Measurements from ENCODE around the gene TIGAR.
A peak's percentile ranks its signal among the peaks of the same experiment; 100 is the strongest.

TIGAR gene

GRCh38 chr12:4308334-4308950 is 12.6 kb upstream of the TIGAR start:
- Mint-ChIP-seq H3K4me3 (no peak overlapping the region), H3K27me3 (no peaks in the 10 kb centered on the region), H3K27ac (peak overlapping the region; percentile 66), H3K9me3 (no peaks in the 10 kb centered on the region), H3K36me3 (ENCODE audit: low read depth) (peaks cover 86% of the 10 kb centered on the region), H3K4me1 (ENCODE audit: low read depth) (no peaks in the 10 kb centered on the region)
- DNase-seq = no peak

DNA sequence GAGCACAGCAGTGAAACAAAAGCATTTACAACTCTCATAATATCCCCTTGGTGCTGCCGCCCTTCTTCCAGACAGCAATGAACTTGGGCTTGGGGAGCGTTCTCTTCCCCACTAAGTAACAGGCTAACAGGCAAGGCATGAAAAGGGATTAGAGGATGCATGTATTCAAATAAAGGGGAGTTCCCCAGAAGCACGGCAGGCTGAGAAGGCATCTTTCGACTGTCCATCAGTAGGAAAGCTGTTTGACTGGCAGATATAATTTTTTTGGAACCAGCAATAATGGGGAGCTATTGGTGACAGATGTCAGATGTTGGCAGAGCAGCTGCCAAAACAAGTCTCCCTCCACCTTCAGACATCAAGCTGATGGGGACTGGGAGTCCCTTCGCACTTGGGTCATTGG is 9.2 kb upstream of the TIGAR start:
- no peak for DNase-seq
- no peaks in the 10 kb centered on the region for H3K9me3 Mint-ChIP-seq
- H3K27ac Mint-ChIP-seq = no peak overlapping the region
- H3K36me3 Mint-ChIP-seq (ENCODE audit: low read depth) = peaks cover 59% of the 10 kb centered on the region
- H3K4me3 Mint-ChIP-seq = no peak overlapping the region
- H3K4me1 Mint-ChIP-seq (ENCODE audit: low read depth) = no peaks in the 10 kb centered on the region
- no peaks in the 10 kb centered on the region for H3K27me3 Mint-ChIP-seq

DNA sequence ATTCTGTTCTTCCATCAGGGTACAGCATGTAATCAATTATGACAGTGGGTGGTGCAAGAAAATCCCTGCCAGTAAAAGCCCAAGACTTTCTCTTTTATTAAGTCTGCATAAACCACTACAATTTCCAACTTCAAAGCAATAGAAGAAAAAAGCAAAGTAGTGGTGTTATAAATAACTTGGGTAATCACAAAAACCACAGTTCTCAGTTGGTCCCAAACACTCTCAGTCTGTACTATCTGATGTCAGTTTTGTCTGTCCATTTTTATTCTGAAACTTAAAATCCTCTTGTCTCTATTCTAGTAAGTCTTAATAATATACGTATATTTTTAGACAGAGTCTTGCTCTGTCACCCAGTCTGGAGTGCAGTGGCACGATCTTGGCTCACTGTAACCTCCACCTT is 8.8 kb upstream of the TIGAR start:
- H3K27me3 Mint-ChIP-seq = no peaks in the 10 kb centered on the region
- no peak overlapping the region for H3K27ac Mint-ChIP-seq
- H3K9me3 Mint-ChIP-seq = no peaks in the 10 kb centered on the region
- no peak for DNase-seq
- peaks cover 54% of the 10 kb centered on the region for H3K36me3 Mint-ChIP-seq (ENCODE audit: low read depth)
- no peak overlapping the region for H3K4me3 Mint-ChIP-seq
- H3K4me1 Mint-ChIP-seq (ENCODE audit: low read depth) = no peaks in the 10 kb centered on the region

- Mint-ChIP-seq H3K4me1 (ENCODE audit: low read depth) (peaks cover 38% of the 10 kb centered on the region), H3K9me3 (no peaks in the 10 kb centered on the region), H3K27me3 (no peaks in the 10 kb centered on the region), H3K36me3 (ENCODE audit: low read depth) (peaks cover 21% of the 10 kb centered on the region), H3K27ac (peak overlapping the region; percentile 94), H3K4me3 (peak overlapping the region; percentile 95)
- DNase-seq = no peak
Observed at GRCh38 chr12:4320497-4320852, 538 bp upstream of the TIGAR start.

GRCh38 chr12:4322726-4323125 is 1.7 kb downstream of the TIGAR start:
- Mint-ChIP-seq H3K27me3 (no peaks in the 10 kb centered on the region), H3K4me1 (ENCODE audit: low read depth) (peaks cover 47% of the 10 kb centered on the region), H3K9me3 (no peaks in the 10 kb centered on the region), H3K4me3 (peak overlapping the region; percentile 95), H3K27ac (peak overlapping the region; percentile 0), H3K36me3 (ENCODE audit: low read depth) (peaks cover 30% of the 10 kb centered on the region)
- DNase-seq = no peak

DNA sequence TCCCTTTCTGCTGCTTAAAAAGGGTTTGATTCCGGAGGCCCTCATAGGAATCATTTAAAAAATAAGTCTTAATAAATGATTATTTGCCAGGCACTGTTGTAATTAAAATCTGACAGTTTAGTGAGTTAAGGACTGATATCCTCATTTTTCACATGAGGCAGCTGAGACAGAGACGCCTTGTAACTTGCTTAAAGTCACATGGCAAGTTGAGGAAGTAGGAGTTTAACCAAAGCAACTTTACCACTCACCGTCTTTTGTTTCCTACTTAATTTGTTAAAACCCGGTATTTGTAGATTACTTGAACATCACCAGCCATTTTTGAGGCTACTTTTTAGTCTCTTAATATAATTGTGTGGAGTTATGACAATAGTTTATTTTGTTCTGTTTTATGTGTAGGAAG is 2.4 kb downstream of the TIGAR start:
- no peak for DNase-seq
- Mint-ChIP-seq H3K27me3 (no peaks in the 10 kb centered on the region), H3K36me3 (ENCODE audit: low read depth) (peaks cover 30% of the 10 kb centered on the region), H3K9me3 (no peaks in the 10 kb centered on the region), H3K4me3 (peak overlapping the region; percentile 95), H3K27ac (no peak overlapping the region), H3K4me1 (ENCODE audit: low read depth) (peaks cover 47% of the 10 kb centered on the region)

- Mint-ChIP-seq H3K9me3 (no peaks in the 10 kb centered on the region), H3K4me1 (ENCODE audit: low read depth) (peaks cover 48% of the 10 kb centered on the region)
Observed at GRCh38 chr12:4324366-4324765, 3.4 kb downstream of the TIGAR start.

DNA sequence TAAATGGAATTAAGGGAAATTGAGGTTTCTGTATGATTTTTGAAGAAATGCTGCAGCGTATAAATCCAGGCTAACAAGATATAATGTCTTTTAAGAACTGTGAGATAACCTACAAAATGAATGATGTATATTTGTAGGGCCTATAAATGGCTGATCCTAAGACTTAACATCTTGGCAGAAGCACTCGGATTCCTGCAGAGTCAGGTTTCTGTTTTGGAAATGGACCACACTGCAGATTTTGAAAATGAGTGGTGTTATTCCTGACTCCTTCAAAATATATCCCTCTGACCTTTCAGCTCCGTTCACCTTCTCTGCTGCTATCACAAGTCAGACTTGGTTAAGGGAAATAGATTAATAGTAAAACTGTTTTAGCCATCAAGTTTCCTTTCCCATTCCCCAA is 5.0 kb downstream of the TIGAR start:
- H3K4me1 Mint-ChIP-seq (ENCODE audit: low read depth) = peaks cover 41% of the 10 kb centered on the region
- no peak overlapping the region for H3K27ac Mint-ChIP-seq
- DNase-seq = no peak
- H3K9me3 Mint-ChIP-seq = no peaks in the 10 kb centered on the region
- H3K36me3 Mint-ChIP-seq (ENCODE audit: low read depth) = peaks cover 44% of the 10 kb centered on the region
- H3K4me3 Mint-ChIP-seq = no peak overlapping the region
- no peaks in the 10 kb centered on the region for H3K27me3 Mint-ChIP-seq

More at GRCh38 chr12:4324366-4324765, 3.4 kb downstream of the TIGAR start:
- H3K27me3 Mint-ChIP-seq = no peaks in the 10 kb centered on the region
- no peak overlapping the region for H3K27ac Mint-ChIP-seq
- H3K36me3 Mint-ChIP-seq (ENCODE audit: low read depth) = peaks cover 32% of the 10 kb centered on the region
- DNase-seq = no peak
- H3K4me3 Mint-ChIP-seq = no peak overlapping the region

- H3K4me1 Mint-ChIP-seq (ENCODE audit: low read depth) = peaks cover 36% of the 10 kb centered on the region
- no peaks in the 10 kb centered on the region for H3K27me3 Mint-ChIP-seq
- no peak overlapping the region for H3K4me3 Mint-ChIP-seq
- H3K9me3 Mint-ChIP-seq = no peaks in the 10 kb centered on the region
- peaks cover 48% of the 10 kb centered on the region for H3K36me3 Mint-ChIP-seq (ENCODE audit: low read depth)
- no peak for DNase-seq
- H3K27ac Mint-ChIP-seq = no peak overlapping the region
Observed at GRCh38 chr12:4327293-4327692, 6.3 kb downstream of the TIGAR start.

- Mint-ChIP-seq H3K36me3 (ENCODE audit: low read depth) (peaks cover 55% of the 10 kb centered on the region), H3K4me1 (ENCODE audit: low read depth) (peaks cover 18% of the 10 kb centered on the region), H3K9me3 (no peaks in the 10 kb centered on the region), H3K27me3 (no peaks in the 10 kb centered on the region), H3K4me3 (no peak overlapping the region), H3K27ac (no peak overlapping the region)
- no peak for DNase-seq
Observed at GRCh38 chr12:4330203-4330602, 9.2 kb downstream of the TIGAR start.

- no peak for DNase-seq
- Mint-ChIP-seq H3K4me3 (no peak overlapping the region), H3K9me3 (no peaks in the 10 kb centered on the region), H3K36me3 (ENCODE audit: low read depth) (peaks cover 60% of the 10 kb centered on the region), H3K27ac (peak overlapping the region; percentile 48), H3K4me1 (ENCODE audit: low read depth) (peaks cover 14% of the 10 kb centered on the region), H3K27me3 (no peaks in the 10 kb centered on the region)
Observed at GRCh38 chr12:4331221-4331620, 10.2 kb downstream of the TIGAR start.

DNA sequence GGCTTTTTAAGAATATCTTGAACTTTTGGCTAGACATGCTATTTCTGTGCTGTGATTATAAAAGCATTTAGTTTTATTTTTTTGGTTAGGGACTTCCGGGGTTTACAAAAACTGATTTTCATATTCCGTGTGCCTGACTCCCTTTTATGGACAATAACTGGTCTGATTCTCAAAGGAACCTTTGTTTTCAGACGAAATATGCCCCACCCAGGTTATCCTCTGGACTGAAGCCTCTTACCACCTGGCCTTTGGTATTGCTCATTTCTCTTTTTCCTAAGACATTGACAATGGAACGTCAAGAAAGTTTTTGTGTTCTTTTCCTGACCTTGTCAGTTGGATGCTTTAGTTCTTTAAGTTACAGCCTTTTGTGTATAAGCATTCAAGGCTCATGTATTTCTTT is 10.8 kb downstream of the TIGAR start:
- H3K36me3 Mint-ChIP-seq (ENCODE audit: low read depth) = peaks cover 63% of the 10 kb centered on the region
- no peaks in the 10 kb centered on the region for H3K9me3 Mint-ChIP-seq
- H3K4me3 Mint-ChIP-seq = no peak overlapping the region
- H3K27me3 Mint-ChIP-seq = no peaks in the 10 kb centered on the region
- H3K4me1 Mint-ChIP-seq (ENCODE audit: low read depth) = peaks cover 12% of the 10 kb centered on the region
- no peak overlapping the region for H3K27ac Mint-ChIP-seq
- no peak for DNase-seq

DNA sequence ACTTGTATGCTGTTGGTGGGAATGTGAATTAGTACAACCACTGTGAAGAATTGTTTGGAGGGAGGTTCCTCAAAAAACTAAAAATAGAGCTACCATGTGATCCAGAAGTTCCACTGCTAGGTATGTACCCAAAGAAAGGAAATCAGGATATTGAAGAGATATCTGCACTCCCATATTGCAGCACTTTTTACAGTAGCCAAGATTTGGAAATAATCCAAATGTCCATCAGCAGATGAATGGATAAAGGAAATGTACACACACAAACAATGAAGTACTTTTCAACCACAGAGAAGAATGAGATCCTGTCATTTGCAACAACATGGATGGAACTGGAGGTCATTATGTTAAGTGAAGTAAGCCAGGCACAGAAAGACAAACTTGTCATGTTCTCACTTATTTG is 25.9 kb downstream of the TIGAR start:
- H3K9me3 Mint-ChIP-seq = peaks cover 4% of the 10 kb centered on the region
- H3K4me1 Mint-ChIP-seq (ENCODE audit: low read depth) = peaks cover 5% of the 10 kb centered on the region
- H3K27ac Mint-ChIP-seq = no peak overlapping the region
- no peak overlapping the region for H3K4me3 Mint-ChIP-seq
- no peak for DNase-seq
- peaks cover 70% of the 10 kb centered on the region for H3K36me3 Mint-ChIP-seq (ENCODE audit: low read depth)
- H3K27me3 Mint-ChIP-seq = no peaks in the 10 kb centered on the region

GRCh38 chr12:4353785-4354208 is 32.8 kb downstream of the TIGAR start:
- H3K27ac Mint-ChIP-seq = peak overlapping the region; percentile 44
- no peaks in the 10 kb centered on the region for H3K27me3 Mint-ChIP-seq
- H3K9me3 Mint-ChIP-seq = no peaks in the 10 kb centered on the region
- no peak overlapping the region for H3K4me3 Mint-ChIP-seq
- DNase-seq = peak; percentile 36
- H3K36me3 Mint-ChIP-seq (ENCODE audit: low read depth) = peaks cover 48% of the 10 kb centered on the region
- peaks cover 12% of the 10 kb centered on the region for H3K4me1 Mint-ChIP-seq (ENCODE audit: low read depth)

DNA sequence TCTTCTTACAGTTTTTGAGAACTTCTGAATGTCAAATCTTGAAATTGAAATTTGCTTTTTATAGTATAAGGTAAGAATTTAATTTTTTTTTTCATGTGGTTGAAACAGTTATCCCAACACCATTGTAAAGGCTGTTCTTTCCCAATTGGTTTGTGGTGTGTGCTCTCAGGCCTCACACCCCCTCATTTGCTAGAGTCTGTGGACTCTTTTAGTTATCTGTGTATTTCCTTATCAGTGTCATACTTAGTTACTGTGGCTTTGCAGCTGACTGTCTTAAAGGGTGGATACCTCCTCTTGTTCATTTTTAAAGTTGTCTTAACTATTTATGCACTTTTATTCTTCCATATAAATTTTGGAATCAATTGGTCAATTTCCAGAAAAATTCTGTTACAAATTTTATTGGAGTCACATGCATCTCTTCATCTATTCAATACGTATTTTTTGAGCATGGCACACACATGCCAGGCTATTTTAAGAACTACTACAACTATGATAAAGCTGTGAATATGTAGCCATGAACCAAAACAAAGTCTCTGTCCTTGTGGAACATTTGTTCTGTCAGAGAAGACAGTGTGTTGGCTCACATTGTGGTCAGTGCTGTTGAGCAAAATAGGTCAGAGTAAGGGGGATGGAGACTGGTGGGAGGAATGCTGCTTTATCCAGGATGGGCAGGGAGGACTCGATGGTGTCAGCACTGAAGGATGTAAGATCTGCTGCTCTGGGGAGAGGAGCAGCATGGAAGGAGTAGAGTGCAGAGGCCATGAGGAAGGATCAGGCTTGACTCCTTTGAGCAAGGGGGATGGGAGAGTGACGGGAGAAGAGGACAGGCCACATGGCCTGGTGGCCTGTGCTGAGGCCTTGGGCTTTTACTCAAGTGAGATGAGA is 34.4 kb downstream of the TIGAR start:
- Mint-ChIP-seq H3K27ac (peak overlapping the region; percentile 5), H3K4me1 (ENCODE audit: low read depth) (peaks cover 8% of the 10 kb centered on the region), H3K36me3 (ENCODE audit: low read depth) (peaks cover 37% of the 10 kb centered on the region), H3K27me3 (no peaks in the 10 kb centered on the region), H3K4me3 (no peak overlapping the region), H3K9me3 (no peaks in the 10 kb centered on the region)
- no peak for DNase-seq
